ENCODE measurements around the gene EIF4G3. TPM values are rescaled to one million over a fixed set of nuclear protein-coding genes. Genes with fewer than 3 reads are reported as not detected.
A peak's percentile ranks its signal among the peaks of the same experiment; 100 is the strongest.

The EIF4G3 gene
- total and polyA plus RNA-seq, 2 donors (not counting 3 experiments of a cell fraction or from before 2014, with no cell fraction given), result 40.7 to 78.5 TPM

- ChIA-PET POLR2A (no interaction called here), CTCF (interaction anchor here (0.7 to 2.0 kb wide), 3 partner anchors 13 to 327 kb away, joined by 3 to 12 read pairs (median 8); no protein-coding TSS in a partner anchor)
- Histone ChIP-seq H3K4me3 (replicated peaks in 1 of 3; ENCODE audit: insufficient read depth in 1 of 3, low read depth in 1 of 3, low read length in 3 of 3) (no peak overlapping the region), H2AFZ (ENCODE audit: low read depth, low read length) (no peak overlapping the region), H3K9me3 (replicated peaks; ENCODE audit: control insufficient read depth, insufficient read depth, low read length) (no peaks in the 10 kb centered on the region), H3K36me3 (ENCODE audit: control insufficient read depth in 2 of 2, extremely low read depth in 1 of 2, insufficient read depth in 2 of 2, low read length in 2 of 2) (peaks cover 7 to 9% of the 10 kb centered on the region in 2 experiments), H3K9me1 (replicated peaks; ENCODE audit: control insufficient read depth, extremely low read depth, insufficient read depth, low read length) (no peaks in the 10 kb centered on the region), H3K4me1 (ENCODE audit: control insufficient read depth, extremely low read depth, insufficient read depth, low read length) (no peaks in the 10 kb centered on the region), H3K9ac (replicated peaks; ENCODE audit: extremely low read depth, insufficient read depth, low read length) (no peak overlapping the region), H3K79me2 (ENCODE audit: control insufficient read depth, insufficient read depth, low read length) (no peaks in the 10 kb centered on the region), H4K20me1 (replicated peaks; ENCODE audit: control insufficient read depth, extremely low read depth, insufficient read depth, low read length) (no peaks in the 10 kb centered on the region), H3K27me3 (ENCODE audit: control insufficient read depth in 2 of 2, insufficient read depth in 2 of 2, low read length in 2 of 2) (no peaks in the 10 kb centered on the region), H3K4me2 (ENCODE audit: insufficient read depth, low read length) (no peak overlapping the region), H3K27ac (ENCODE audit: insufficient read depth, low read depth, low read length) (no peak overlapping the region)
- peak; percentile 26 for FAIRE-seq
- no peak for DNase-seq (ENCODE audit: low read depth, low spot score)
- BruUV-seq (replicated peaks), result no TSS peak
- intact Hi-C loops (cut with micrococcal nuclease), result no loop called here
- no peak for TF ChIP-seq GATA2 (IDR thresholded peaks at IDR 0.05; ENCODE audit: insufficient read depth, insufficient read length, low read depth, low read length)
- dilution Hi-C loops (cut with MboI; ENCODE audit: extremely low pct_ligation_motif_present, low sequenced_read_pairs), result no loop called here
Measured at GRCh38 chr1:20867847-20868246, 308.9 kb downstream of the EIF4G3 start.

GRCh38 chr1:20867062-20867461 lies 309.6 kb downstream of the EIF4G3 start:
- DNase-seq (ENCODE audit: low read depth, low spot score) (no peak), FAIRE-seq (no peak)
- Histone ChIP-seq H3K4me1 (ENCODE audit: control insufficient read depth, extremely low read depth, insufficient read depth, low read length) (no peaks in the 10 kb centered on the region), H2AFZ (ENCODE audit: low read depth, low read length) (no peak overlapping the region), H3K9ac (replicated peaks; ENCODE audit: extremely low read depth, insufficient read depth, low read length) (no peak overlapping the region), H3K9me1 (replicated peaks; ENCODE audit: control insufficient read depth, extremely low read depth, insufficient read depth, low read length) (no peaks in the 10 kb centered on the region), H3K79me2 (ENCODE audit: control insufficient read depth, insufficient read depth, low read length) (no peaks in the 10 kb centered on the region), H3K27me3 (ENCODE audit: control insufficient read depth in 2 of 2, insufficient read depth in 2 of 2, low read length in 2 of 2) (no peaks in the 10 kb centered on the region), H3K4me2 (ENCODE audit: insufficient read depth, low read length) (no peak overlapping the region), H3K9me3 (replicated peaks; ENCODE audit: control insufficient read depth, insufficient read depth, low read length) (no peaks in the 10 kb centered on the region), H3K4me3 (replicated peaks in 1 of 3; ENCODE audit: insufficient read depth in 1 of 3, low read depth in 1 of 3, low read length in 3 of 3) (no peak overlapping the region), H4K20me1 (replicated peaks; ENCODE audit: control insufficient read depth, extremely low read depth, insufficient read depth, low read length) (no peaks in the 10 kb centered on the region), H3K36me3 (ENCODE audit: control insufficient read depth in 2 of 2, extremely low read depth in 1 of 2, insufficient read depth in 2 of 2, low read length in 2 of 2) (peaks cover 7 to 9% of the 10 kb centered on the region in 2 experiments), H3K27ac (ENCODE audit: insufficient read depth, low read depth, low read length) (no peak overlapping the region)
- no peak for TF ChIP-seq CTCF (IDR thresholded peaks at IDR 0.05; ENCODE audit: extremely low read depth in 1 of 2, insufficient read depth in 1 of 2, low read depth in 1 of 2, low read length in 2 of 2)
- no peak for TF ChIP-seq MYC (IDR thresholded peaks at IDR 0.05; ENCODE audit: low read depth, low read length)
- no peak for TF ChIP-seq POLR2A (IDR thresholded peaks at IDR 0.05; ENCODE audit: low read depth, low read length)
- TF ChIP-seq POLR2AphosphoS5 (IDR thresholded peaks at IDR 0.05; ENCODE audit: insufficient read depth, low read depth, low read length), result no peak
- TF ChIP-seq MAX (IDR thresholded peaks at IDR 0.05; ENCODE audit: insufficient read depth, insufficient read length), result no peak
- no peak for TF ChIP-seq EZH2 (IDR thresholded peaks at IDR 0.05; ENCODE audit: borderline replicate concordance, low read depth, low read length, severe bottlenecking)
- TF ChIP-seq FOS (IDR thresholded peaks at IDR 0.05; ENCODE audit: borderline replicate concordance, insufficient read depth, low read length), result no peak
- no peak for TF ChIP-seq GATA2 (IDR thresholded peaks at IDR 0.05; ENCODE audit: insufficient read depth, insufficient read length, low read depth, low read length)
- no peak for TF ChIP-seq JUN (IDR thresholded peaks at IDR 0.05; ENCODE audit: borderline replicate concordance, insufficient read depth, insufficient read length, low read depth)
- intact Hi-C loops (cut with micrococcal nuclease) (no loop called here), dilution Hi-C loops (cut with MboI; ENCODE audit: extremely low pct_ligation_motif_present, low sequenced_read_pairs) (no loop called here)
- BruUV-seq (replicated peaks), result no TSS peak
- CTCF ChIA-PET, result interaction anchor here (0.6 to 2.0 kb wide), 3 partner anchors 12 to 328 kb away, joined by 3 to 12 read pairs (median 8); no protein-coding TSS in a partner anchor
- POLR2A ChIA-PET, result no interaction called here

All from endothelial cell of umbilical vein (primary cell).